IMR-90 (cell line): ENCODE results near the gene MTUS2. TPM values are rescaled to one million over a fixed set of nuclear protein-coding genes. Genes with fewer than 3 reads are reported as not detected.

Experiments used
- ATAC-seq: fragments of 200-7000 bp; cut with Tn5 transposase; 2 replicates; pipeline ENCODE4 v1.9.1; 2020; ENCODE audit warnings: low read depth, mild to moderate bottlenecking, moderate library complexity
- BruUV-seq: library from RNA; stranded (reverse); fragments of 400-500 nt; replicated peaks from 2 replicates; lab custom pipeline; 2021; lab: Mats Ljungman, UMichigan
- CTCF ChIA-PET: fragments of 300-600 bp; formaldehyde crosslinking; extraction: SDS; loops from one replicate; lab custom pipeline; 2021; ENCODE audit warnings: antibody characterized with exemption; lab: Yijun Ruan, JAX
- POLR2A ChIA-PET: fragments of 300-600 bp; sonication (Branson Sonifier 250); formaldehyde crosslinking; loops from one replicate; lab custom pipeline; 2022; ENCODE audit warnings: antibody characterized with exemption; ENCODE audit not compliant: unreplicated experiment; lab: Charles Lee
- DNase-seq: peaks from one replicate; pipeline ENCODE4 v3.0.0; 2013
- H2AFZ ChIP-seq: replicated peaks from 2 replicates; pipeline ENCODE3; 2013; ENCODE audit warnings: low read length, mild to moderate bottlenecking; ENCODE audit not compliant: poor library complexity
- H2AK5ac ChIP-seq: 2 replicates; pipeline ENCODE4 v1.6.1; 2013; ENCODE audit warnings: low read depth, low read length, inconsistent platforms
- H2AK9ac ChIP-seq: replicated peaks from 2 replicates; pipeline ENCODE3; 2013; ENCODE audit warnings: mild to moderate bottlenecking, low read depth, low read length, moderate library complexity; ENCODE audit not compliant: poor library complexity
- H2BK120ac ChIP-seq: 2 replicates; pipeline ENCODE4 v1.6.1; 2013; ENCODE audit warnings: low read depth, low read length, inconsistent platforms
- H2BK15ac ChIP-seq: 3 replicates; pipeline ENCODE4 v1.6.1; 2013; ENCODE audit warnings: low read depth, low read length, inconsistent platforms
- H2BK20ac ChIP-seq: 2 replicates; pipeline ENCODE4 v1.6.1; 2013; ENCODE audit warnings: low read depth, mild to moderate bottlenecking, inconsistent platforms, low read length, moderate library complexity
- H2BK5ac ChIP-seq: 2 replicates; pipeline ENCODE4 v1.6.1; 2013; ENCODE audit warnings: mild to moderate bottlenecking, low read depth, low read length, inconsistent platforms; ENCODE audit not compliant: poor library complexity, severe bottlenecking
- H3K14ac ChIP-seq: replicated peaks from 2 replicates; pipeline ENCODE4 v1.6.1; 2013; ENCODE audit warnings: low read depth, low read length, inconsistent platforms
- H3K18ac ChIP-seq: 2 replicates; pipeline ENCODE4 v1.6.1; 2013; ENCODE audit warnings: low read depth, low read length, control low read depth
- H3K23ac ChIP-seq: 2 replicates; pipeline ENCODE4 v1.6.1; 2013; ENCODE audit warnings: low read depth, low read length, inconsistent platforms
- H3K27ac ChIP-seq: 2 replicates; pipeline ENCODE4 v1.5.1; 2013; ENCODE audit warnings: mild to moderate bottlenecking, control low read depth, low read length; ENCODE audit not compliant: insufficient read depth
- H3K27me3 ChIP-seq: 2 replicates; pipeline ENCODE4 v1.6.1; 2013; ENCODE audit warnings: low read length; ENCODE audit not compliant: control insufficient read depth, insufficient read depth
- H3K36me3 ChIP-seq: 2 replicates; pipeline ENCODE4 v1.6.1; 2013; ENCODE audit warnings: low read length, mixed read lengths; ENCODE audit not compliant: control insufficient read depth, insufficient read depth
- H3K4ac ChIP-seq: 2 replicates; pipeline ENCODE4 v1.6.1; 2013; ENCODE audit warnings: low read depth, low read length, inconsistent platforms
- H3K4me1 ChIP-seq: 2 replicates; pipeline ENCODE4 v1.6.1; 2013; ENCODE audit warnings: low read length, mixed read lengths; ENCODE audit not compliant: control insufficient read depth, insufficient read depth
- H3K4me2 ChIP-seq: 2 replicates; pipeline ENCODE4 v1.6.1; 2013; ENCODE audit warnings: low read depth, mild to moderate bottlenecking, control low read depth, low read length, moderate library complexity
- H3K4me3 ChIP-seq: 2 replicates; pipeline ENCODE4 v1.5.1; 2013; ENCODE audit warnings: low read depth, mild to moderate bottlenecking, control low read depth, low read length, moderate library complexity; ENCODE audit not compliant: insufficient read depth
- H3K56ac ChIP-seq: 2 replicates; pipeline ENCODE4 v1.6.1; 2013; ENCODE audit warnings: low read length, inconsistent platforms; ENCODE audit not compliant: insufficient read depth; ENCODE audit errors: extremely low read depth
- H3K79me1 ChIP-seq, 2 experiments: 2 replicates each; pipeline ENCODE4 v1.6.1; 2013; ENCODE audit warnings: low read length in 2 of 2, inconsistent platforms in 1 of 2, low read depth in 1 of 2
- H3K9ac ChIP-seq: 2 replicates; pipeline ENCODE4 v1.6.1; 2013; ENCODE audit warnings: low read depth, low read length, control low read depth
- H3K9me1 ChIP-seq: 2 replicates; pipeline ENCODE4 v1.6.1; 2013; ENCODE audit warnings: low read length, inconsistent platforms; ENCODE audit not compliant: insufficient read depth
- H3K9me3 ChIP-seq: 2 replicates; pipeline ENCODE4 v1.6.1; 2013; ENCODE audit warnings: low read length; ENCODE audit not compliant: control insufficient read depth, insufficient read depth
- H4K20me1 ChIP-seq: 2 replicates; pipeline ENCODE4 v1.6.1; 2013; ENCODE audit warnings: low read length, inconsistent platforms; ENCODE audit not compliant: insufficient read depth
- H4K5ac ChIP-seq: 2 replicates; pipeline ENCODE4 v1.6.1; 2013; ENCODE audit warnings: mild to moderate bottlenecking, low read depth, low read length, control low read depth
- H4K8ac ChIP-seq, 2 experiments: 2 replicates each; pipeline ENCODE4 v1.6.1; 2013; ENCODE audit warnings: low read depth in 2 of 2, low read length in 2 of 2, control low read depth in 1 of 2, inconsistent platforms in 1 of 2
- H4K91ac ChIP-seq: 2 replicates; pipeline ENCODE4 v1.6.1; 2013; ENCODE audit warnings: low read depth, low read length, inconsistent platforms; ENCODE audit not compliant: insufficient read depth
- BHLHE40 ChIP-seq: fragments of 150-350 bp; IDR thresholded peaks from 2 replicates; pipeline ENCODE4 v1.6.1; 2016; ENCODE audit warnings: mild to moderate bottlenecking, low read depth, low read length
- CHD1 ChIP-seq: IDR thresholded peaks from 2 replicates; pipeline ENCODE4 v1.6.1; 2012; ENCODE audit warnings: low read depth, low read length, improper control_type of control experiment
- RAD21 ChIP-seq: IDR thresholded peaks from 2 replicates; pipeline ENCODE4 v1.6.1; 2012; ENCODE audit warnings: low read length, improper control_type of control experiment
- RCOR1 ChIP-seq: IDR thresholded peaks from 2 replicates; pipeline ENCODE4 v1.6.1; 2012; ENCODE audit warnings: mild to moderate bottlenecking, low read length, improper control_type of control experiment; ENCODE audit not compliant: insufficient replicate concordance
- WGBS, 2 experiments: methylation state at CpG; one replicate each; pipeline versions ENCODE4 v1.1.5 to v1.1.7; 2013; ENCODE audit warnings: missing lambda C conversion rate in 2 of 2; ENCODE audit not compliant: insufficient read length in 1 of 2; ENCODE audit errors: extremely low coverage in 2 of 2; 5-methylcytosine and 5-hydroxymethylcytosine counted together
- dilution Hi-C: fragments of 300-500 bp; cut with HindIII; formaldehyde crosslinking; loops from one replicate; pipeline ENCODE4 v1.14.3; 2018; ENCODE audit warnings: low sequenced_read_pairs; ENCODE audit not compliant: unreplicated experiment
- in situ Hi-C: fragments of 300-500 bp; cut with MboI; formaldehyde crosslinking; loops from 3 replicates; pipeline ENCODE4 v1.14.3; 2019; ENCODE audit warnings: low sequenced_read_pairs, inconsistent platforms, mixed read lengths
- intact Hi-C: fragments of 100-400 bp; cut with micrococcal nuclease; formaldehyde crosslinking; loops from 2 replicates; pipeline ENCODE4 v1.10.0; 2022
- polyA plus RNA-seq, 3 experiments: library from polyadenylated mRNA; depleted of rRNA; stranded (reverse); fragments of >200 nt; gene quantifications; 2 replicates each; pipeline ENCODE4 v1.2.3, GENCODE V29; 2012; ENCODE audit warnings: low replicate concordance in 1 of 3
- total RNA-seq: library from RNA; depleted of rRNA; stranded (reverse); fragments of >200 nt; gene quantifications from 2 replicates; pipeline ENCODE4 v1.2.3, GENCODE V29; 2012
- TF ChIP-seq, protein P1 (sequence below): fragments of 150-350 bp; IDR thresholded peaks from 2 replicates; pipeline ENCODE4 v1.6.1; 2016; ENCODE audit warnings: low read depth, mild to moderate bottlenecking, low read length, moderate library complexity, borderline replicate concordance
- TF ChIP-seq, protein P2 (sequence below): fragments of 150-350 bp; IDR thresholded peaks from 2 replicates; pipeline ENCODE4 v1.6.1; 2017; ENCODE audit warnings: mild to moderate bottlenecking, antibody characterized with exemption, low read length, low read depth

MTUS2 gene
- total and polyA plus RNA-seq, 2 of the 4 experiments (the other 2 are of a cell fraction): under 0.01 to 0.02 TPM

DNA sequence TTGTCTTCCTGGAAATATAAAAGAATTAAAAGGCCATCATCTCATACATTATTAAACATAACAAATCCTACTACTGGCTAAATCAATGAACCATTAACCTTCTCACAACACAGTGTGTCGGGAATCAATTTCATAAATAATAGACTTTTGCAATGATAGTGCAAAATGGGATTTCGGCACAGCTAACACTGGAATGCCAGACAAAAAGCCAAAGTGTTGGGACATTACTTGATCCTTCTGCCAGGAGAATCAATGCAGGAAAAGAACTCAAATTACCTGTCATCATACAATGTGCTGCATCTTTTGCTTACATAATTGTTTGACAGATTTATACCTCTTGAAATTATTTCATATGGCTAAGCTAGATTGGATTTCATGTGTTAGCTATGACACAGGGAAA lies 334.3 kb downstream of the MTUS2 start:
- Histone ChIP-seq H2BK20ac (no peak overlapping the region), H3K23ac (no peak overlapping the region), H4K91ac (no peak overlapping the region), H3K27ac (no peak overlapping the region), H3K4me3 (no peak overlapping the region), H3K56ac (no peak overlapping the region), H3K18ac (no peak overlapping the region), H3K4me1 (no peaks in the 10 kb centered on the region), H2AFZ (no peak overlapping the region), H3K36me3 (no peaks in the 10 kb centered on the region), H3K79me1 (no peaks in the 10 kb centered on the region), H3K14ac (no peak overlapping the region), H2BK5ac (no peak overlapping the region), H2AK9ac (no peak overlapping the region), H2AK5ac (no peak overlapping the region), H2BK15ac (no peak overlapping the region), H3K9ac (no peak overlapping the region), H3K9me1 (no peaks in the 10 kb centered on the region), H2BK120ac (no peak overlapping the region), H3K4me2 (no peak overlapping the region), H4K20me1 (no peaks in the 10 kb centered on the region), H3K27me3 (no peaks in the 10 kb centered on the region), H3K4ac (no peak overlapping the region), H3K9me3 (peaks cover 14% of the 10 kb centered on the region), H4K8ac (no peak overlapping the region), H4K5ac (no peak overlapping the region)
- intact Hi-C loops: no loop called here
- TF ChIP-seq RCOR1: no peak
- TF ChIP-seq, protein P1, sequence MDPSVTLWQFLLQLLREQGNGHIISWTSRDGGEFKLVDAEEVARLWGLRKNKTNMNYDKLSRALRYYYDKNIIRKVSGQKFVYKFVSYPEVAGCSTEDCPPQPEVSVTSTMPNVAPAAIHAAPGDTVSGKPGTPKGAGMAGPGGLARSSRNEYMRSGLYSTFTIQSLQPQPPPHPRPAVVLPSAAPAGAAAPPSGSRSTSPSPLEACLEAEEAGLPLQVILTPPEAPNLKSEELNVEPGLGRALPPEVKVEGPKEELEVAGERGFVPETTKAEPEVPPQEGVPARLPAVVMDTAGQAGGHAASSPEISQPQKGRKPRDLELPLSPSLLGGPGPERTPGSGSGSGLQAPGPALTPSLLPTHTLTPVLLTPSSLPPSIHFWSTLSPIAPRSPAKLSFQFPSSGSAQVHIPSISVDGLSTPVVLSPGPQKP: no peak
- TF ChIP-seq RAD21: no peak
- TF ChIP-seq, protein P2, sequence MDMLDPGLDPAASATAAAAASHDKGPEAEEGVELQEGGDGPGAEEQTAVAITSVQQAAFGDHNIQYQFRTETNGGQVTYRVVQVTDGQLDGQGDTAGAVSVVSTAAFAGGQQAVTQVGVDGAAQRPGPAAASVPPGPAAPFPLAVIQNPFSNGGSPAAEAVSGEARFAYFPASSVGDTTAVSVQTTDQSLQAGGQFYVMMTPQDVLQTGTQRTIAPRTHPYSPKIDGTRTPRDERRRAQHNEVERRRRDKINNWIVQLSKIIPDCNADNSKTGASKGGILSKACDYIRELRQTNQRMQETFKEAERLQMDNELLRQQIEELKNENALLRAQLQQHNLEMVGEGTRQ: no peak
- TF ChIP-seq BHLHE40: no peak
- TF ChIP-seq CHD1: no peak
- ATAC-seq (no peak), DNase-seq (no peak)
- WGBS, 2 experiments: no CpG with 5 or more reads among the region's 2 CpGs
- dilution Hi-C loops: no loop called here
- BruUV-seq: no TSS peak
- ChIA-PET POLR2A (no interaction called here), CTCF (no interaction called here)
- in situ Hi-C loops: no loop called here
